Cardiac fibroblast (primary cell): ENCODE results near the gene BCL3.
A peak's percentile ranks its signal among the peaks of the same experiment; 100 is the strongest.
"Not testable (repeated sequence)": the region's sequence is repeated elsewhere in the genome, so short reads cannot be mapped to it uniquely, and the experiment has no call there.

Experiments
- DNase-seq, 2 donors: peaks; one replicate each; pipeline versions ENCODE4 v3.0.0 to v3.0.0-alpha.2; 2010; ENCODE audit warnings: low read depth in 2 of 2
- H3K4me3 ChIP-seq, 2 donors: replicated peaks in 1 of 2; 1 replicate in 1 of 2; 2 replicates in 1 of 2; pipeline ENCODE4 v1.5.1; 2011; ENCODE audit warnings: low read depth in 2 of 2, low read length in 2 of 2, mild to moderate bottlenecking in 2 of 2, moderate library complexity in 1 of 2
- TF ChIP-seq, protein P1 (sequence below): IDR thresholded peaks from one replicate; pipeline ENCODE4 v1.5.1; 2011; ENCODE audit warnings: low read depth, mild to moderate bottlenecking, low read length, inconsistent platforms

The BCL3 gene

GRCh38 chr19:44777715-44778347 is 29.3 kb downstream of the BCL3 start, which contains the start of gene CBLC:
Gene CBLC (plus strand): TSS chr19:44777890. CDS start chr19:44777932, 42 bp downstream.
- TF ChIP-seq, protein P1, sequence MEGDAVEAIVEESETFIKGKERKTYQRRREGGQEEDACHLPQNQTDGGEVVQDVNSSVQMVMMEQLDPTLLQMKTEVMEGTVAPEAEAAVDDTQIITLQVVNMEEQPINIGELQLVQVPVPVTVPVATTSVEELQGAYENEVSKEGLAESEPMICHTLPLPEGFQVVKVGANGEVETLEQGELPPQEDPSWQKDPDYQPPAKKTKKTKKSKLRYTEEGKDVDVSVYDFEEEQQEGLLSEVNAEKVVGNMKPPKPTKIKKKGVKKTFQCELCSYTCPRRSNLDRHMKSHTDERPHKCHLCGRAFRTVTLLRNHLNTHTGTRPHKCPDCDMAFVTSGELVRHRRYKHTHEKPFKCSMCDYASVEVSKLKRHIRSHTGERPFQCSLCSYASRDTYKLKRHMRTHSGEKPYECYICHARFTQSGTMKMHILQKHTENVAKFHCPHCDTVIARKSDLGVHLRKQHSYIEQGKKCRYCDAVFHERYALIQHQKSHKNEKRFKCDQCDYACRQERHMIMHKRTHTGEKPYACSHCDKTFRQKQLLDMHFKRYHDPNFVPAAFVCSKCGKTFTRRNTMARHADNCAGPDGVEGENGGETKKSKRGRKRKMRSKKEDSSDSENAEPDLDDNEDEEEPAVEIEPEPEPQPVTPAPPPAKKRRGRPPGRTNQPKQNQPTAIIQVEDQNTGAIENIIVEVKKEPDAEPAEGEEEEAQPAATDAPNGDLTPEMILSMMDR, result no peak
- DNase-seq, result no peak
- no peak within 1 kb of the TSS for H3K4me3 ChIP-seq

DNA sequence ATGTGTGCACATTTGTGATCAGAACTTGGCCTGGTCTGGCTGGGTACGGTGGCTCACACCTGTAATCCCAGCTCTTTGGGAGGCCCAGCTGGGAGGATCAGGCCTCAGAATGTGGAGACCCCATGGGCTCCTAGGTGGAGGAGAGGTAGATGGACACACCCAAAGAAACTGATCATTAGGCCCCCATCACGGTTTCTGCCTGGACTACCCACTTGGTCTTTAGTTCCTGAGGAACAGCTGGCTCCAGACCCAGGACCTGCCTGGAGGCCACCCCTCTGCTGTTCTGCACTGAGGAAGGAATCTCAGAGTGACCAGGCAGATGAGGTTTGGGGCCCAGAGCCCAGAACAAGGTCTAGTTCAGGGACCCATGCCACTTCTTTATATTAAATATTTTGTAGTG is 30.6 kb downstream of the BCL3 start:
- TF ChIP-seq, protein P1, result no peak

DNA sequence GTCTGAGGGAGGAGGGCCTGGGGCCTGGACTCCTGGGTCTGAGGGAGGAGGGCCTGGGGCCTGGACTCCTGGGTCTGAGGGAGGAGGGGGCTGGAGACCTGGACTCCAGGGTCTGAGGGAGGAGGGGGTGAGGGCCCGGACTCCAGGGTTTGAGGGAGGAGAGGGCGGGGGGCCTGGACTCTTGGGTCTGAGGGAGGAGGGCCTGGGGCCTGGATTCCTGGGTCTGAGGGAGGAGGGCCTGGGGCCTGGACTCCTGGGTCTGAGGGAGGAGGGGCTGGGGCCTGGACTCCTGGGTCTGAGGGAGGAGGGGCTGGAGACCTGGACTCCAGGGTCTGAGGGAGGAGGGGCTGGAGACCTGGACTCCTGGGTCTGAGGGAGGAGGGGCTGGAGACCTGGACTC is 33.2 kb downstream of the BCL3 start:
- not testable (repeated sequence) for H3K4me3 ChIP-seq

More for the DNA sequence above, 30.6 kb downstream of the BCL3 start:
- DNase-seq, result no peak
- no peak overlapping the region for H3K4me3 ChIP-seq

DNA sequence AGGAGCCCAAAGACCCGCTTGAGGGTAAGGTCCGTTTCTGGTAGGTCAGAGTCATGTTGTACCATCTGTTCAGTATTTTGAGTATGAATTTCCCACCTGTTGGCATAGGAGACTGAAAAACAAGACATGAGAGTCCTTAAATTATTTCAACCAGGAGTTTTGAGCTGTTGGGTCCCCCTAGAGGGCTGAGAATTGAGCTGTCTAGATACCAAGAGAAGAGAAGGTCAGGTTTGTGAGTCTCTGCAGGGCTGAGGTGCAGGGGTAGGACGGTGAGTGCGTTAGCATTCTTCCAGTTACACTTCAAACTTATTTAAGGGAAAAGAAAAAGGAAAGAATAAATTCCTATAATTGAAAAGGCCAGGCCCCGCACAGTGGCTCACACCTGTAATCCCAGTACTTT is 34.2 kb downstream of the BCL3 start:
- DNase-seq, result no peak
- no peak overlapping the region for H3K4me3 ChIP-seq
- TF ChIP-seq, protein P1, result peak; percentile 7

More for the DNA sequence above, 33.2 kb downstream of the BCL3 start:
- DNase-seq, result not testable (repeated sequence)

- DNase-seq, result no peak
- TF ChIP-seq, protein P1, result no peak
Observed at GRCh38 chr19:44783545-44783944, 35.0 kb downstream of the BCL3 start.

GRCh38 chr19:44785271-44785670 is 36.8 kb downstream of the BCL3 start:
- DNase-seq, result no peak
- TF ChIP-seq, protein P1, result no peak
- H3K4me3 ChIP-seq, result no peak overlapping the region

More at GRCh38 chr19:44783545-44783944, 35.0 kb downstream of the BCL3 start:
- no peak overlapping the region for H3K4me3 ChIP-seq

DNA sequence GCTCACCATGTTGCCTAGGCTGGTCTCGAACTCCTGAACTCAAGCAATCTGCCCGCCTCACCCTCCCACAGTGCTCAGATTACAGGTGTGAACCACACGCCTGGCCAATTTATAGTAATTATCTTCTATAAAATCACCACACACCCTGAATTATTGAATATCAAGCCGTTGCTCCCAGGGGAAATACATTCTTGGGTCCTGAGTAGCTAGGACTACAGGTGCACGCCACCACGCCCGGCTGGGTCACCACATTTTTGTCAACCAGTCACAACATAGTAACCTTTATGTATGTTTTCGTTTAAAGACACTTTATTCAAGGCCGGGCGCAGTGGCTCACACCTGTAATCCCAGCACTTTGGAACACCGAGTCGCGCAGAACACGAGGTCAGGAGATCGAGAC is 37.5 kb downstream of the BCL3 start:
- DNase-seq, result no peak
- no peak overlapping the region for H3K4me3 ChIP-seq
- TF ChIP-seq, protein P1, result no peak
